Measurements from ENCODE around the gene ZNF57. TPM values are rescaled to one million over a fixed set of nuclear protein-coding genes. Genes with fewer than 3 reads are reported as not detected.

Gene ZNF57
- total and polyA plus RNA-seq, 9 of the 15 experiments (the other 6 are each of a cell fraction or from before 2014, with no cell fraction given): 3.9 to 13.5 (median 7.8) TPM

- TF ChIP-seq, protein P1, sequence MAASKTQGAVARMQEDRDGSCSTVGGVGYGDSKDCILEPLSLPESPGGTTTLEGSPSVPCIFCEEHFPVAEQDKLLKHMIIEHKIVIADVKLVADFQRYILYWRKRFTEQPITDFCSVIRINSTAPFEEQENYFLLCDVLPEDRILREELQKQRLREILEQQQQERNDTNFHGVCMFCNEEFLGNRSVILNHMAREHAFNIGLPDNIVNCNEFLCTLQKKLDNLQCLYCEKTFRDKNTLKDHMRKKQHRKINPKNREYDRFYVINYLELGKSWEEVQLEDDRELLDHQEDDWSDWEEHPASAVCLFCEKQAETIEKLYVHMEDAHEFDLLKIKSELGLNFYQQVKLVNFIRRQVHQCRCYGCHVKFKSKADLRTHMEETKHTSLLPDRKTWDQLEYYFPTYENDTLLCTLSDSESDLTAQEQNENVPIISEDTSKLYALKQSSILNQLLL (CRISPR knock-in tag; IDR thresholded peaks at IDR 0.05; ENCODE audit: borderline replicate concordance): no peak
- TF ChIP-seq RHOXF2B (CRISPR knock-in tag; conservative IDR thresholded peaks at IDR 0.05): no peak
- TF ChIP-seq KDM2B (CRISPR knock-in tag; IDR thresholded peaks at IDR 0.05): no peak
- TF ChIP-seq, protein P2, sequence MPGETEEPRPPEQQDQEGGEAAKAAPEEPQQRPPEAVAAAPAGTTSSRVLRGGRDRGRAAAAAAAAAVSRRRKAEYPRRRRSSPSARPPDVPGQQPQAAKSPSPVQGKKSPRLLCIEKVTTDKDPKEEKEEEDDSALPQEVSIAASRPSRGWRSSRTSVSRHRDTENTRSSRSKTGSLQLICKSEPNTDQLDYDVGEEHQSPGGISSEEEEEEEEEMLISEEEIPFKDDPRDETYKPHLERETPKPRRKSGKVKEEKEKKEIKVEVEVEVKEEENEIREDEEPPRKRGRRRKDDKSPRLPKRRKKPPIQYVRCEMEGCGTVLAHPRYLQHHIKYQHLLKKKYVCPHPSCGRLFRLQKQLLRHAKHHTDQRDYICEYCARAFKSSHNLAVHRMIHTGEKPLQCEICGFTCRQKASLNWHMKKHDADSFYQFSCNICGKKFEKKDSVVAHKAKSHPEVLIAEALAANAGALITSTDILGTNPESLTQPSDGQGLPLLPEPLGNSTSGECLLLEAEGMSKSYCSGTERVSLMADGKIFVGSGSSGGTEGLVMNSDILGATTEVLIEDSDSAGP (CRISPR knock-in tag; IDR thresholded peaks at IDR 0.05): no peak
- TF ChIP-seq ZNF23 (CRISPR knock-in tag; IDR thresholded peaks at IDR 0.05): no peak
- TF ChIP-seq HMG20A (CRISPR knock-in tag; conservative IDR thresholded peaks at IDR 0.05): peak; percentile 83
- TF ChIP-seq PML (IDR thresholded peaks at IDR 0.05; ENCODE audit: low read length): peak; percentile 97
- no peak for TF ChIP-seq E2F3 (CRISPR knock-in tag; IDR thresholded peaks at IDR 0.05)
- no peak for TF ChIP-seq BRF1 (IDR thresholded peaks at IDR 0.05; ENCODE audit: borderline replicate concordance, extremely low read depth, insufficient read length)
- peak; percentile 85 for TF ChIP-seq NEUROD1 (IDR thresholded peaks at IDR 0.05; ENCODE audit: borderline replicate concordance, low read depth, low read length, partially characterized antibody)
- TF ChIP-seq, protein P3, sequence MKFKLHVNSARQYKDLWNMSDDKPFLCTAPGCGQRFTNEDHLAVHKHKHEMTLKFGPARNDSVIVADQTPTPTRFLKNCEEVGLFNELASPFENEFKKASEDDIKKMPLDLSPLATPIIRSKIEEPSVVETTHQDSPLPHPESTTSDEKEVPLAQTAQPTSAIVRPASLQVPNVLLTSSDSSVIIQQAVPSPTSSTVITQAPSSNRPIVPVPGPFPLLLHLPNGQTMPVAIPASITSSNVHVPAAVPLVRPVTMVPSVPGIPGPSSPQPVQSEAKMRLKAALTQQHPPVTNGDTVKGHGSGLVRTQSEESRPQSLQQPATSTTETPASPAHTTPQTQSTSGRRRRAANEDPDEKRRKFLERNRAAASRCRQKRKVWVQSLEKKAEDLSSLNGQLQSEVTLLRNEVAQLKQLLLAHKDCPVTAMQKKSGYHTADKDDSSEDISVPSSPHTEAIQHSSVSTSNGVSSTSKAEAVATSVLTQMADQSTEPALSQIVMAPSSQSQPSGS (CRISPR knock-in tag; IDR thresholded peaks at IDR 0.05): no peak
- TF ChIP-seq CCNT2 (IDR thresholded peaks at IDR 0.05; ENCODE audit: borderline replicate concordance, extremely low read depth, insufficient read length, low read depth, low read length): peak; percentile 97
- TF ChIP-seq SPI1 (IDR thresholded peaks at IDR 0.05; ENCODE audit: borderline replicate concordance, low read depth, low read length): no peak
- TF ChIP-seq, protein P4, sequence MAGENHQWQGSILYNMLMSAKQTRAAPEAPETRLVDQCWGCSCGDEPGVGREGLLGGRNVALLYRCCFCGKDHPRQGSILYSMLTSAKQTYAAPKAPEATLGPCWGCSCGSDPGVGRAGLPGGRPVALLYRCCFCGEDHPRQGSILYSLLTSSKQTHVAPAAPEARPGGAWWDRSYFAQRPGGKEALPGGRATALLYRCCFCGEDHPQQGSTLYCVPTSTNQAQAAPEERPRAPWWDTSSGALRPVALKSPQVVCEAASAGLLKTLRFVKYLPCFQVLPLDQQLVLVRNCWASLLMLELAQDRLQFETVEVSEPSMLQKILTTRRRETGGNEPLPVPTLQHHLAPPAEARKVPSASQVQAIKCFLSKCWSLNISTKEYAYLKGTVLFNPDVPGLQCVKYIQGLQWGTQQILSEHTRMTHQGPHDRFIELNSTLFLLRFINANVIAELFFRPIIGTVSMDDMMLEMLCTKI (IDR thresholded peaks at IDR 0.05; ENCODE audit: partially characterized antibody): no peak
- TF ChIP-seq E2F6 (IDR thresholded peaks at IDR 0.05; ENCODE audit: borderline replicate concordance in 1 of 2, extremely low read depth in 1 of 2, insufficient read depth in 1 of 2, insufficient read length in 1 of 2, low read depth in 1 of 2, low read length in 1 of 2, poor library complexity in 1 of 2, severe bottlenecking in 1 of 2): no peak
- peak; percentile 97 for TF ChIP-seq SMAD1 (IDR thresholded peaks at IDR 0.05; ENCODE audit: low read depth, low read length, partially characterized antibody)
- TF ChIP-seq RUNX1 (IDR thresholded peaks at IDR 0.05; ENCODE audit: low read depth): peak; percentile 83
These were observed 49.2 kb downstream of the ZNF57 start (continued) for GRCh38 chr19:2949939-2950285.

All from K562 (cell line).